Stimulated activated CD8-positive, alpha-beta memory T cell treated with anti-CD3 and anti-CD28 coated beads, Interleukin-4, amount 100 ng/mL, for 4 hours (primary cell): ENCODE results near the gene VILL.

Source experiments
- DNase-seq, 2 donors: peaks; one replicate each; pipeline ENCODE4 v3.0.0-alpha.2; 2020; ENCODE audit warnings: low read depth in 2 of 2, low spot score in 1 of 2

VILL gene

GRCh38 chr3:38000242-38000916 is 9.8 kb downstream of the VILL start:
- no peak for DNase-seq

DNA sequence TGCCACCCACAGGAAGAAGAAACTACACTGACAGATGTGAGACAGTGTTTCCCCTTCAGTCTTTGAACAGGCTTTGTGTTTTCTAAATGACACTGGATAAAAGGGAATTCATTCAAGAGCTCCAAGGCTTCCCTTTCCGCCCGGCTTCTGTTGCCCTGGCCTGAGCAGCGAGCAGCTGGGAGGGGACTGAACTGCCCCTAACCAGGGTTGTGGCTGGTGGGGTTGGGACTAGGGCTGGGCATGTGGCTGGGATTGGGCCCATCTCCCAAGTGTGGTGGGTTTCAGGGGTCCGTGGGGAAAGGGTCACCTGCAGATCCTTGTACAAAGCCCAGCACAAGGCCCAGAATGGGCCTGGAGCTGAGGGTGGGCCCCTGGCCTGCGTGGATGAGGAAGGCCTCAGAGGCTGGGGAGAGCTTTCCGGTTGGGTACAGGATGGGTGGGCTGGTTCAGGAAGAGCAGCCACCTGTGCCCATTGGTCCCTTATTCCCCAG is 10.4 kb downstream of the VILL start:
- no peak for DNase-seq

DNA sequence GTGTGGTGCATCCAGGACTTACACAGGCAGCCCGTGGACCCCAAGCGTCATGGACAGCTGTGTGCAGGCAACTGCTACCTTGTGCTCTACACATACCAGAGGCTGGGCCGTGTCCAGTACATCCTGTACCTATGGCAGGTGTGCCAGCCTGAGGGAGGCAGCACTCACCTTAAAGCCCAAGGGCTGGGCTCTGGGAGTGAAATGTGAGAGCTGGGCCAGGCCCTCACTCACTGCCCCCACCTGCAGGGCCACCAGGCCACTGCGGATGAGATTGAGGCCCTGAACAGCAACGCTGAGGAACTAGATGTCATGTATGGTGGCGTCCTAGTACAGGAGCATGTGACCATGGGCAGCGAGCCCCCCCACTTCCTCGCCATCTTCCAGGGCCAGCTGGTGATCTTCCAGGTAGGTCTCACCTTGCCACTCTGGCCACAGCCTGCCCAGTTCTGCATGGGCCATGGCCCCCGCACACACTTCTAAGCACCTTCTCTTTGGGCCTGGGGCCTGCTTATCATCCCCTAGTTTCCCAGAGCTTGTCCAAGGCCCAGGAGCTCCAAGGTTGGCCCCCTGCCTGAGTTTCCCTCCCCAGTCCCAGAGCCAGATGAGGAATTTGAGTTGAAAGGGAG is 11.0 kb downstream of the VILL start:
- no peak for DNase-seq

DNA sequence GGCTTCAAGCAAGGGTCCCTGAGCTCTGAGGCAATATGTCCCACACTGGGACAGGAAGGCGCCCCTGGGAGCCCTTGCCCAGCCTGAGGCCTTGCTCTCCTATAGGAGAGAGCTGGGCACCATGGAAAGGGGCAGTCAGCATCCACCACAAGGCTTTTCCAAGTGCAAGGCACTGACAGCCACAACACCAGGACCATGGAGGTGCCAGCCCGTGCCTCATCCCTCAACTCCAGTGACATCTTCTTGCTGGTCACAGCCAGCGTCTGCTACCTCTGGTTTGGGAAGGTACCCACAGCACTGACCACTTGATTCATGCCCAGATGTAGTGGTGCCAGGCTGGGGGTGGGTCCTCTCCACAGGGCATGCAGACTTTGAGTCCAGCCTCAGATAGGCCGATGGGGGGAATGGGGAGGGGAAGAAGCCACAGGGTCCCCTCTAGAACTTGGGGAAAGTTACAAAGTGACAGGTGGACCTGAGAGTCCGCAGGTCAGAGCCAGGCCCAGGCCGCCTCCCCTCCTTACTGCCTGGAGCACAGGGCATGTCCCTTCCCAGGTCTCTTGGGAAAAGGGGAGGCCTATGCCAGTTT is 11.8 kb downstream of the VILL start:
- no peak for DNase-seq

GRCh38 chr3:38002940-38003339 is 12.4 kb downstream of the VILL start:
- no peak for DNase-seq

DNA sequence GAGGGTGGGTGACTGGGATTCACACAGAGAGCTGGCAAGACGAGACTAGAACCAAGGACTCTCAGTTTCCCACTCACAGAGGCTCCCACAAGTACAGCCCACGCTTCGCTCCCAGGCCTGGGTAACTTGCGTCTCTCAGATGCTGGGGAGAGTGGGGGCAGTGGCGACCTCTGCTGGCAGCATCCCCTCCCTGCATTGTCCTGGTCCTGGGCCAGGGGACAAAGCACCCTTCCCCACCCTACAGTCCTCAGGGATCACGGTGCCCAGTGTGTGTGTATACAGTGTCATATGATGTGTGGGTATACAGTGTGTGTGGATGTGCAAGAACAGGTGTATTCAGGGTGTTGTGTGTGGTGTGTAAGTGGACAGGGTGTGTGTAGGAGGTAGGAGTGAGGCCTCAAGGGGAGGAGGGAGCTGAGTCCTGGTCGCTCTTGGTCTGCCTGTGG is 12.8 kb downstream of the VILL start:
- no peak for DNase-seq

DNA sequence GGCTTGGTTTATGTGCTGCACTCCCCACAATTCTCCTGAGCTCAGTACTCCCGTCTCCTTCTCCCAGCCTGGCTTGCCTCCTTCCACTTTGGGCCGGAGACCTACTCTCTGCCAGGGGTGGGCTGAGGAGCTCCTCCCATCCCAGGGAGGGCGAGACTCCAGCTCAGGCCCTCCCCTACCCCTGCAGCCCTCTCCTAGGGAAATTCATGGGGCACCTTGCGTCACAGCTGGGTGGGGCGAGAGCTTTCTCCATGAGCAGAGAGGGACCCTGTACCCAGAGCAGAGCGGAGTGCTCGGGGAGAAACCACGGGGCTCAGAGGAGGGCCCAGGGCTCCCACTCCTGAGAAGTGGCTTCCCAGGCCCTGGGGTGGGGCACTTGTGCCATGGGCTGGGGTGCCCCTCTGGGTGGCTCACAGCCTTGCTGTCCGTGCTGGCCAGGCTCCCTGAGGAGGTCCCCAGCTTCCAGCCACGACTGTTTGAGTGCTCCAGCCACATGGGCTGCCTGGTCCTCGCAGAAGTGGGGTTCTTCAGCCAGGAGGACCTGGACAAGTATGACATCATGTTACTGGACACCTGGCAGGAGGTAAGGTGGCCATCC is 13.3 kb downstream of the VILL start:
- DNase-seq, result no peak

DNA sequence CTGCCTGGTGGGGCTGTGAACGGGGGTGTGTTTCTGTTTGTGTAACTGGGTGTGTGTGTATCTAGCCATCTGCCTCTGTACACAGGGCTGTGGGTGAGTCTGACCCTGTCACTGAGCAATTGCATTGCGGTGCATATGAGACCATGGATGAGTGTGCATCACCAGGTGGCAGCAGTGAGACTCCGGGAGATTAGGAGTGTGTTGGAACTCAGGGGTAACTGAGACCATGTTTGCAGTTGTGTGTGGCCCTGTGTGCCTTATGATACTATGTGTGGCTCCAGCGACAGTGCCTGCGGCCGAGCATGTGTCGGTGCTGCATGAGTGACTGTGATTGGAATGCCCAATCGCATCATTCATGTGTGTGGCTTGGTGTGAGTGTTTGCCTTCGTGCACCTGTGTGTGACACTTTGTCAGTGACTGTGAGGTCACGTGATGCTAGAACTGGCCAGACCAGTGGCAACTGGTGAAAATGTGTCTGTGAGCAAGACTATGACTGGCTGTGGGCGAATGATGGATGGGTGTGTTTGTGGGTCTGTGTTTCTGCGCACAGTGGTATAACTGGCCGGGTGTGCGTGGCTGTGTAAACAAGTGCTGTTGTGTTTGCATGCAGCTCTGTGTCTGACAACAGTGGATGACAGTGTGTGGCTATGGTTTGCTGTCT is 14.0 kb downstream of the VILL start:
- no peak for DNase-seq

- DNase-seq, result no peak
Measured at GRCh38 chr3:38005076-38006020, 14.8 kb downstream of the VILL start.

DNA sequence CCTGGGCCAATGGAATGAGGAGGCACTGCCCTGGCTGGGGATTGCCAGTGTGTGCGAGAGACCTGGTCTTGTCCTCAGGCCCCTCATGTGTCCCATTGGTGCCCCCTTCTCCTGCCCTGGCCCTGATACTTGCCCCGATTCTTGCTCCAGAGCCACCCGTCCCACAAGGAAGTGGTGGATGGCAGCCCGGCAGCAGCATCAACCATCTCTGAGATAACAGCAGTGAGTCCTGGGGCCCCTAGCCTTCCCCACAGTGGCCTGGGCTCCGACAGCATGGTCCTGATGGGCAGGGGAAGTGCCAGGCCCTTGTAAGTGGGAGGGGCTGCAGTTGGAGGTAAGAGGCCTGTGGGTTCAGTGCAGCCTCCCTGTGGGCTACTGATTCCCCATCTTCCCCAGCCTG is 15.4 kb downstream of the VILL start:
- DNase-seq, result no peak

DNA sequence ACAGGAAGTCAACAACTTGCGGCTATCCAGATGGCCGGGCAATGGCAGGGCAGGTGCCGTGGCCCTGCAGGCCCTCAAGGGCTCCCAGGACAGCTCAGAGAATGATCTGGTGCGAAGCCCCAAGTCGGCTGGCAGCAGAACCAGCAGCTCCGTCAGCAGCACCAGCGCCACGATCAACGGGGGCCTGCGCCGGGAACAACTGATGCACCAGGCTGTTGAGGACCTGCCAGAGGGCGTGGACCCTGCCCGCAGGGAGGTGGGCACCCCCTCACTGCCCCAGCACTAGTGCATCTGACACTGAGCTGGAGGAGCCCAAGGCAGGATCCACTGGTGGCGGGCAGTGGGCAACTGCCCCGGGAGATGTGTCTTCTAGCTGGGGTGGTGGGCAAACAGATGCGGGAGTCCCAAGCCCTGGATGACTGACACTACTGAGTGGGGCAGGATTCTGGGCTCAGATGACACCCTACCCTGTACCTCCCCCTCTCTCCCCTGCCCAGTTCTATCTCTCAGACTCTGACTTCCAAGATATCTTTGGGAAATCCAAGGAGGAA is 15.9 kb downstream of the VILL start:
- DNase-seq, result no peak

DNA sequence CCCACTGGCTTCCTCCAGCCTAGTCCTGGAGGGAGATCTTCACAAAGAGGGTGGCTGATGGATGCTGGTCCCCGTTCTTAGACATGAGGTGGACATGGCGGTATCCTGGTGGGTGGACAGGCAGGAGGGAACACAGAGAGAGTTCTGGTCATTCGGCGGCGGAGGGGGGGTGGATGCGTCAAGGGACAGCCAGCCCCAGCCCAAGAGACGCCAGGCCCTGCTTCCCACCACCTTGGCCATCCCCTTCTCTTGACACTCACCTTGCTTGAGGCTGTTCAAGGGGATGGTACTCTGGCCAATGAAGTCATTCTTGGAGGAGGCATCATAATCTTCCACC is 17.1 kb downstream of the VILL start:
- no peak for DNase-seq

DNA sequence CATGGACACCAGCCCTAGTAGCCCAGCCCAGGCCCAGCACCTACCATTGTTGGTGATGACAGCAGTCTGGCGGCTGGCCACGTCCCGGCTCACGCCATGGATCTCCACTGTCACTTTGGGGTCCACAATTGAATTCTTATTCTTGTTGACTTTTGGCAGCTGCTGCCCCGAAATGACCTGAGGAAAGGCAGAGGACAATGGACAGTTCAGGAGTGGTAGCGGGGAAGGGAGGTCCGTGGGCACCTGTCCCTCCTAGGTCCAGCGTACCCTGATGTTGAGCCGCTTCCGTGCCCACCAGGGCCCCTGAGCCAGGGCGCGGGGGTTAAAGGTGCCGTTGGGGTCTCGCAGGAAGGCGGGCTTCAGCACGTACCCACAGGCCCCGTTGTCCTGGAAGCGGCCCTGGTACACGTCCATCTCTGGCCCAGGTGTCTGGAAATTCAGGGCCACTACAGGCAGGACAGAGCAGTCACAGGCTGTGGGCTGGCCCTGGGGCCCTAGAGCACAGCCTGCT is 17.7 kb downstream of the VILL start:
- no peak for DNase-seq

- no peak for DNase-seq
Measured at GRCh38 chr3:38008971-38009580, 18.5 kb downstream of the VILL start.

- DNase-seq, result no peak
Measured at GRCh38 chr3:38009807-38010591, 19.4 kb downstream of the VILL start.

DNA sequence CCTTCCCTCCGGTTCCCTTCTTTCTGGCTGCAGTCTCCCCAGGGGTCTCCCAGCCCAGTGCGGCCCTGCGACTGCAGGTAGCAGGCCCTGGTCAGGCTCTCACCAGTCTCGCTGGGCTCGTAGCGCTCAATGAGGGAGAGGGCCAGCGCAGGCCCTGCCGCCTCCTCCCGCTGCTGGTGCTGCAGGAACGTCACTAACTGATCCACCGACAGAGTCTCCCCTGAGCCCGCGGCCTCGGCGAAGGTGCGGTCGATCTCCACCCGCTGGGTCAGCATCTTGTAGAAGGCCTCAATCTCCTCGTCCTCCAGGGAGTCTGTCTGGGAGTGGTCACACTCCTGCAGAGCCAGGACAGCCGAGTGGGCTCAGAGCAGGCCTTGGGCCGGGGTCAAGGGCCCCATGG is 20.5 kb downstream of the VILL start:
- no peak for DNase-seq

GRCh38 chr3:38015485-38015884 is 24.9 kb downstream of the VILL start:
- DNase-seq, result no peak

DNA sequence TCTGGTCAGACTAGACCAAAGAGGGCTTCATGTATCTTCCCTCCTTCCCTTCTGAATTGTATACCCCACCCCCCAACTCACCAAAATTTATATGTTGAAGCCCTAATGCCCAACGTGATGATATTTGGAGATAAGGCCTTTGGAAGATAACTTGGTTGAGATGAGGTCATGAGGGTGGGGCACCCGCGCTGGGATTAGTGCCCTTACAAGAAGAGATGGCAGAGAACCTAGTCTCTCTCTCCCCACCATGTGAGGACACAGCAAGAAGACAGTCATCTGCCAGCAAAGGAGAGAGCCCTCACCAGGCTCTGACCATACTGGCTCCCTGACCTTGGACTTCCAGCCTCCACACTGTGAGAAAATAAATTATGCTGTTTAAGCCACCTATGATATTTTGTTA is 25.4 kb downstream of the VILL start:
- no peak for DNase-seq

DNA sequence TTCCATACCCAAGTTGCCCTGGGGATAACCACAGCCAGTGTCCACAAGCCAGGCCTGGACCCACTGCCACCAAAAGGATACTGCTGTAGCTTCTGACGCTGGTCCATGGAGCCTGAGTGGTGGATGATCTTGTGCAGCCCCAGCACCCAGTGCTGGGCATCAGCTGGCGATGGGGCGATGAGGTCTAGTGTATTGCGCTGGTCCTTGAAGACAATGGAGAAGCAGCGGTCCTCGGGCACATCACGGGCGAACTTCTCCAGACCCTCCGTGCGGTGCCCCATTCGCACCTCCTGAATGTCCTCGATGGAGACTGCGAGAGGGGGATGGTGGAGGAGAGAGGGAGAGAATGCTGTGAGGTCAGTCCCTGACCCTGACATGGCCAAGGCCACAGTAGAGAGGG is 25.8 kb downstream of the VILL start:
- no peak for DNase-seq
